Mucosa of stomach (tissue), 1 donor: ENCODE results near the gene SLC39A3.
"Not testable (repeated sequence)": the region's sequence is repeated elsewhere in the genome, so short reads cannot be mapped to it uniquely, and the experiment has no call there.

Experiments used
- H3K27me3 ChIP-seq: one replicate; pipeline ENCODE4 v1.7.0; 2013; ENCODE audit warnings: mild to moderate bottlenecking, low read length; ENCODE audit not compliant: control insufficient read depth, insufficient read depth
- H3K36me3 ChIP-seq: one replicate; pipeline ENCODE4 v1.7.0; 2013; ENCODE audit warnings: low read length; ENCODE audit not compliant: control insufficient read depth, insufficient read depth
- H3K4me1 ChIP-seq: one replicate; pipeline ENCODE4 v1.7.0; 2013; ENCODE audit warnings: mild to moderate bottlenecking, low read length; ENCODE audit not compliant: control insufficient read depth, insufficient read depth
- H3K4me3 ChIP-seq: one replicate; pipeline ENCODE4 v1.7.0; 2013; ENCODE audit warnings: low read length
- H3K9ac ChIP-seq: one replicate; pipeline ENCODE4 v1.7.0; 2013; ENCODE audit warnings: mild to moderate bottlenecking, low read length, moderate library complexity
- H3K9me3 ChIP-seq: one replicate; pipeline ENCODE4 v1.7.0; 2013; ENCODE audit warnings: mild to moderate bottlenecking, low read length, moderate library complexity; ENCODE audit not compliant: control insufficient read depth
- donor health status: Pancreatic carcinoma.

Gene SLC39A3

GRCh38 chr19:2714531-2715269 lies 25.1 kb downstream of the SLC39A3 start:
- Histone ChIP-seq H3K27me3 (peaks cover 5% of the 10 kb centered on the region), H3K4me1 (no peaks in the 10 kb centered on the region), H3K9me3 (peaks cover 4% of the 10 kb centered on the region), H3K9ac (no peak overlapping the region), H3K36me3 (no peaks in the 10 kb centered on the region), H3K4me3 (no peak overlapping the region)

- not testable (repeated sequence) for H3K4me1 ChIP-seq, H3K9ac ChIP-seq, H3K9me3 ChIP-seq, H3K4me3 ChIP-seq, H3K36me3 ChIP-seq, H3K27me3 ChIP-seq
Measured at GRCh38 chr19:2714102-2714501, 25.7 kb downstream of the SLC39A3 start.

GRCh38 chr19:2713170-2713569 lies 26.6 kb downstream of the SLC39A3 start:
- not testable (repeated sequence) for H3K9me3 ChIP-seq, H3K27me3 ChIP-seq, H3K4me3 ChIP-seq, H3K4me1 ChIP-seq, H3K36me3 ChIP-seq, H3K9ac ChIP-seq

GRCh38 chr19:2711875-2712205 lies 28.0 kb downstream of the SLC39A3 start:
- no peak overlapping the region for H3K4me3 ChIP-seq
- H3K27me3 ChIP-seq, result no peaks in the 10 kb centered on the region
- H3K36me3 ChIP-seq, result no peaks in the 10 kb centered on the region
- peaks cover 4% of the 10 kb centered on the region for H3K9me3 ChIP-seq
- H3K9ac ChIP-seq, result no peak overlapping the region
- H3K4me1 ChIP-seq, result no peaks in the 10 kb centered on the region

GRCh38 chr19:2711172-2711874 lies 28.5 kb downstream of the SLC39A3 start:
- peaks cover 4% of the 10 kb centered on the region for H3K9me3 ChIP-seq
- no peaks in the 10 kb centered on the region for H3K4me1 ChIP-seq
- no peak overlapping the region for H3K9ac ChIP-seq
- no peaks in the 10 kb centered on the region for H3K27me3 ChIP-seq
- no peaks in the 10 kb centered on the region for H3K36me3 ChIP-seq
- H3K4me3 ChIP-seq, result no peak overlapping the region

GRCh38 chr19:2706251-2706650 lies 33.6 kb downstream of the SLC39A3 start:
- H3K27me3 ChIP-seq, result peaks cover 3% of the 10 kb centered on the region
- H3K9ac ChIP-seq, result no peak overlapping the region
- no peaks in the 10 kb centered on the region for H3K9me3 ChIP-seq
- no peak overlapping the region for H3K4me3 ChIP-seq
- peaks cover 12% of the 10 kb centered on the region for H3K4me1 ChIP-seq
- no peaks in the 10 kb centered on the region for H3K36me3 ChIP-seq

- H3K4me3 ChIP-seq, result no peak overlapping the region
Measured at GRCh38 chr19:2703691-2704216, 36.1 kb downstream of the SLC39A3 start.

GRCh38 chr19:2703077-2703437 lies 36.8 kb downstream of the SLC39A3 start:
- H3K9me3 ChIP-seq, result no peaks in the 10 kb centered on the region
- H3K4me1 ChIP-seq, result peaks cover 14% of the 10 kb centered on the region
- peaks cover 3% of the 10 kb centered on the region for H3K27me3 ChIP-seq
- H3K9ac ChIP-seq, result no peak overlapping the region
- H3K36me3 ChIP-seq, result no peaks in the 10 kb centered on the region
- H3K4me3 ChIP-seq, result no peak overlapping the region

More at GRCh38 chr19:2703691-2704216, 36.1 kb downstream of the SLC39A3 start:
- H3K4me1 ChIP-seq, result peaks cover 14% of the 10 kb centered on the region
- H3K27me3 ChIP-seq, result peaks cover 3% of the 10 kb centered on the region
- no peaks in the 10 kb centered on the region for H3K36me3 ChIP-seq
- H3K9ac ChIP-seq, result no peak overlapping the region
- no peaks in the 10 kb centered on the region for H3K9me3 ChIP-seq

- Histone ChIP-seq H3K9ac (peak within 1 kb of the TSS; percentile 65), H3K36me3 (no peaks in the 10 kb centered on the region), H3K9me3 (no peaks in the 10 kb centered on the region), H3K4me1 (peaks cover 14% of the 10 kb centered on the region), H3K27me3 (peaks cover 3% of the 10 kb centered on the region), H3K4me3 (no peak within 1 kb of the TSS)
Measured at GRCh38 chr19:2702170-2703076, 37.4 kb downstream of the SLC39A3 start, which contains the start of gene GNG7. Gene GNG7, minus strand, starts transcription at chr19:2702694. Its CDS starts 182,006 bp downstream, at chr19:2520688.

GRCh38 chr19:2701361-2702169 lies 38.3 kb downstream of the SLC39A3 start:
- Histone ChIP-seq H3K9me3 (no peaks in the 10 kb centered on the region), H3K27me3 (peaks cover 3% of the 10 kb centered on the region), H3K9ac (peak overlapping the region; percentile 65), H3K4me1 (peaks cover 14% of the 10 kb centered on the region), H3K4me3 (no peak overlapping the region), H3K36me3 (no peaks in the 10 kb centered on the region)

GRCh38 chr19:2700660-2701360 lies 39.0 kb downstream of the SLC39A3 start:
- Histone ChIP-seq H3K4me1 (peaks cover 14% of the 10 kb centered on the region), H3K4me3 (no peak overlapping the region), H3K9ac (peak overlapping the region; percentile 39), H3K9me3 (no peaks in the 10 kb centered on the region), H3K36me3 (no peaks in the 10 kb centered on the region), H3K27me3 (peaks cover 3% of the 10 kb centered on the region)
